ENCODE results near the gene PRDM15. TPM values are rescaled to one million over a fixed set of nuclear protein-coding genes. Genes with fewer than 3 reads are reported as not detected.

PRDM15 gene
- total RNA-seq, 1 donor from 2014 or later, result 7.6 TPM

DNA sequence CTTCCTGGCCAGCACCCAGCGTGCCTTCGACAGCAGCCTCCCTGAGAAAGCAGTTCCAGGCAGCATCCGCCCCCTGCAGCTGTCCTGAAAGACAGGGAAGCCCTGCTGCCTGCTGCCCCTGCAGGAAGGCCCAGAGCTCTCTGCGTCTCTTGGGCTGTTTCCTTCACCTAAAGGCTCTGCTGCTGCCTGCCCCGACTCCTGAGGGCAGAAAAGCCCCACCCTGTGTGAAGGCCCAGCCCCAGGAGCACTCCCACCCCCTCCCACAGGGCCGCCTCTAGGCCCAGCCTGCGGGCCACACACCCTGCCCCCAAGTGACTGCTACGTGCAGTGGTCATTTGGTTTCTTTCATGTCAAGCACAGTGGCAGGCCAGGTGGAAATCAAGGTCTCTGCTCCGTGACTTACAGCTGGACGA, 124.7 kb downstream of the PRDM15 start:
- DNase-seq (ENCODE audit: extremely low read depth, low read depth, low spot score), result no peak

DNA sequence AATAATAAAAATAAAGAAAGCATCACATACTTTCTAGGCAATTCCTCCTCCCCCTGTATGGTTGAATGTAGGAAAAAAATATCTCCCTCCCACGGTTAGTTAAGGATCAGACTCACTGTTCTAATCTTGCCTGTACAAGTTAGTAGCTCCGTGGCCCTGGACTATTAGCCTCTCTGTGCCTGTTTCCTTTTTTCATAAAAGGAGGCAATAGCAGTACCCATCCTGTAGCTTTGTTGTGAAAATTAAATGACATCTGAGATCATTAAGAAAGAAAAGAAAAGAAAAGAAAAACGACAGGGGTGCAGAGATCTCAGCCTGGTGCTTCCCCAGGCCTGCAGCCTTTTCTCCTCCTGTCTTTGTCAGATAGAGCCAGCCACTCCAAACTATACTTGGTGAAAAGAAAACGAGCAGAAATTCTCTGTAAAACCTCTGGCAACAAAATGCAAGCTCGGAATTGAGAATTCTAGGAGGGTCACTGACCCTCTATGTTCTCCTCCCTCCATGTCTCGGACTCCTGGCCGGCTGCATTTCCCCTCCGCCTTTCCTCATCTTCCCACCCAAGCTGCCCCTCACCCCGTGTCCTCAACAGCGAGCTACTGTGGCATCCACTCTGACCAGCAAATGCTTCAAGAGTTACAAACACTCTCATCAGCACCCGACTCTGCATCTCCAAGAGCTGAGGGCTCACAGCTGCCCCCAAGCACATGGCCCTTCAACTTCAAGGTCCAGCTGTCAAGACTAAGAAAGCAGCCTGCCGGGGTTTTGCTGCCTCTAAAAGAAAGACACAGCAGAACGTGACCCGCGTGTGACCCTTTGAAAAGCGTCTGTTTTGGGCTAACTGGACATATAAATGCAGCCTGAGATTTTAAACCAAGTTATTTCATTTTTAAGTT, 125.9 kb downstream of the PRDM15 start:
- no peak for DNase-seq (ENCODE audit: extremely low read depth, low read depth, low spot score)

DNA sequence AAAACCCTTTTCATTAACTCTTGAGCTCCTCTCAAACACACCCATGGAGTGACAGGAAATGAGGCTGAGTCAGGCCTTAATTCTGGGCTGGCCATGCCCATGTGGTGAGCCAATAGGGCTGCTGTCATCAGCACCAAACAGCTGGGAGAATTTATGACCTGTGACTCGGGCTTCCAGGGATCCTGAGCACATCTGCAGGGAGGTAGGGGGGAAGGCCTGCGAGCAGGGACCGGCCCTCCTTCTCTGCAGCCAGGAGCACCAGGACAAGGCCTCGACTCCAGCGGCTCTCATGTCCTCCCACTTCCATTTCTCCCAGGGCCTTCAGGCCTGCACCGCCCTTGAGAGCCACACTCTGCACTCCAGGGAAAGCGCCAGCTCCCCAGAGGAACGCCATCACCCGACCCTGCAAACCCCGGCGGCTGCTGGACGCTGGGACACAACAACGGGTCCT, 126.9 kb downstream of the PRDM15 start:
- no peak for DNase-seq (ENCODE audit: extremely low read depth, low read depth, low spot score)

DNA sequence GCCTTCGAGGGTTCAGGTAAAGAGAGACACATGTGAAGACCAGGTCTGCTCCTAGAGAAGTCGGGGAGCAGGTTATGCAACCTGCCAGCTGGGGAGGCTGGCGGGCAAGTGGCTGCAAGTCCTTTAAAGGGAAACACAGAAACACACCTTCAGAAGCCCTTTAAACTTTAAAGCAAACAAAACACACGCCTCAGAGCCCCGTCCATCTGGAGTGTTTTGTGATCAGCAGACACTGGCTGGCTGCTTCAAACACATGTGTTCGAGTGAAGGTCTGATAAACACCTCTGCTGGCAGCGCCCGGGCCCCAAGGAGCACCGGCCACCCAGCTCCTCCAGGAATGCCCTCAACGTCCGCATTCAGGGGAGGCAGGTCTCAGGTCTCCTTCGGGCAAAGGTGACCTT, 127.5 kb downstream of the PRDM15 start:
- no peak for DNase-seq (ENCODE audit: extremely low read depth, low read depth, low spot score)

DNA sequence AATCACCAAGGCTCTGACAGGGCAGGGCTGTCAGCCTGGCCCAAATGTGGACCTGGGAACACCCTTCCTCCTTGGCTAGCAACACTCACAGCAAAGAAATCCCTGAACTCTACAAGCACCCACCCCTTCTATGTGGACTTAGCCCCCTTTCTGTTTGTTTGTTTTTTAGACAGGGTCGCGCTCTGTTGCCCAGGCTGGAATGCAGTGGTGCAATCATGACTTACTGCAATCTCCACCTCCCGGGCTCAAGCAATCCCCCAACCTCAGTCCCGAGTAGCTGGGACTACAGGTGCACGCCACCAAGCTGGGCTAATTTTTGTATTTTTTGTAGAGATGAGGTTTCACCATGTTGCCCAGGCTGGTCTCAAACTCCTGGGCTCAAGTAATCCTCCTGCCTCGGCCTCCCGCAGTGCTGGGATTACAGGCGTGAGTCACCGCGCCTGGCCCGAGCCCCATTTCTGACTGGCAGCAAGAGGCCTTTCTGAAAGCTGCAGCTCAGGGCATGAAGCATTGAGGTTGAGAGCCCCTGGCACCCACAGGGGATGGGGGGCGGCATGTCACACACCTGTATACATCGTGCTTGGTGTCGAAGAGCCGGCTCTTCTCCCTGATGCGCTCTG, 128.5 kb downstream of the PRDM15 start:
- no peak for DNase-seq (ENCODE audit: extremely low read depth, low read depth, low spot score)

DNA sequence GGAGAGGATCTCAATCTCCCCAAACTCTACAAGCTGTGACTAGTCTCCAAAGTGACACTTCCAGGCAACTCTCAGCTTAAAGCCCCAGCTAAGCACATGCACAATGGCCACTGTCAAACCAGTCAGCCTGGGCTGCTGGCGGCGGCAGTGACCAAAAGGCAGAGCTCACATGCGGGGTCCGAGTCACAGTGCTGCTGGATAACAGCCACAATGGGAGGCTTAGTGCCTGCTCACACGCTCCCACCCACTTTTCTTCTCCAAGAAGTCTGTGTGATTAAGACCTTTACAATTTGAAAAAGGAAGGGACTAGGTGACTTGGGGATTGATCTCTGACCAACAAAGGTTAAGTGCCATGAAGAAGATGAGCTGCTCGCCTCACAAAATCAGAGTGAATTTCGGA, 129.1 kb downstream of the PRDM15 start:
- no peak for DNase-seq (ENCODE audit: extremely low read depth, low read depth, low spot score)

DNA sequence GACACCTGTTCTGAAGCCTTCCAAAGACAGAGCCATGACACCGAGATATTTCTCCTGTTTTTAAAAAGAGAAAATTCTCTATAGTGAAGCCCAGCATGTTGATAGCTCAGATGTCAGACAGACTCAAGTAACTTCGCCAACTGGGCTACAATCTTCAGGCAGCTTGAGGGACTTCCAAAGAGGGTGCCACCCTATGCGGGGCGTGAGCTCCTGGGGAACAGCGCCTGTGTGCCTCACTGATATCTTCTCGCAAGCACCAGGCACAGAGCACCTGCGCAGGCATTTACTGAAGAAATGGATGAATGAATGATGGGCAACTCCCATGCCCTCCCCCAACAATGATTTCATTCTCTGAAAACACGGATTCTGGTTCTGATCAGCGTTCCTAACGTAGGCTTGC, 129.9 kb downstream of the PRDM15 start:
- DNase-seq (ENCODE audit: extremely low read depth, low read depth, low spot score), result no peak

Other genes with a start within 250 kb of the PRDM15 start
- 1.9 and 5.7 TPM in 2 replicates for gene RIPK4, start 112.3 kb downstream of the PRDM15 start, total RNA-seq
- gene C2CD2, start 74.7 kb upstream of the PRDM15 start, total RNA-seq, result 26.6 and 31.7 TPM in 2 replicates
- 6.8 and 8.8 TPM in 2 replicates for gene ZBTB21, start 131.0 kb upstream of the PRDM15 start, total RNA-seq
- gene UMODL1, start 192.0 kb upstream of the PRDM15 start, total RNA-seq, result not detected in 2 replicates

Measured in glomerular endothelial cell (primary cell).